H1 (cell line): ENCODE data around the gene NOLC1. TPM values are rescaled to one million over a fixed set of nuclear protein-coding genes. Genes with fewer than 3 reads are reported as not detected.

Experiments used
- BCL11A ChIP-seq, 2 experiments: IDR thresholded peaks; one replicate each; pipeline ENCODE4 v1.6.1; 2011; ENCODE audit warnings: low read depth in 2 of 2, low read length in 2 of 2, mild to moderate bottlenecking in 2 of 2
- KDM4A ChIP-seq: IDR thresholded peaks from one replicate; pipeline ENCODE4 v1.7.1; 2012; ENCODE audit warnings: low read depth, mild to moderate bottlenecking, moderate library complexity, low read length, inconsistent platforms; ENCODE audit not compliant: severe bottlenecking
- SP1 ChIP-seq: IDR thresholded peaks from 2 replicates; pipeline ENCODE4 v1.6.1; 2011; ENCODE audit warnings: low read depth, low read length
- SUZ12 ChIP-seq: fragments of 200-600 bp; sonication (generic); IDR thresholded peaks from 2 replicates; pipeline ENCODE4 v1.6.1; 2012; ENCODE audit warnings: mild to moderate bottlenecking, inconsistent platforms, low read length, moderate library complexity, mixed read lengths
- polyA plus RNA-seq, 7 experiments: library from polyadenylated mRNA; depleted of rRNA in 3 of 7; stranded (reverse) in 5 of 7; unstranded in 2 of 7; fragments of >200 nt in 5 of 7; fragments of 200-250 nt in 2 of 7; gene quantifications; 1 replicate in 5 of 7; 2 replicates in 1 of 7; 4 replicates in 1 of 7; pipeline versions ENCODE4 v1.2.1 to v1.2.3, GENCODE V29; 2011 to 2013; ENCODE audit warnings: missing spikeins in 2 of 7, mixed read lengths in 2 of 7
- total RNA-seq: library from RNA; stranded (reverse); fragmentation: NEBNext Ultra II Directional; extraction: Animal tissue kit (Norgen Biotek cat#: 25700); gene quantifications from 2 replicates; pipeline ENCODE4 v1.2.1, GENCODE V29; 2021

NOLC1 gene
- total and polyA plus RNA-seq, 2 of the 8 experiments (the other 6 are each of a cell fraction or from before 2014, with no cell fraction given), result 86.3 to 191 TPM

DNA sequence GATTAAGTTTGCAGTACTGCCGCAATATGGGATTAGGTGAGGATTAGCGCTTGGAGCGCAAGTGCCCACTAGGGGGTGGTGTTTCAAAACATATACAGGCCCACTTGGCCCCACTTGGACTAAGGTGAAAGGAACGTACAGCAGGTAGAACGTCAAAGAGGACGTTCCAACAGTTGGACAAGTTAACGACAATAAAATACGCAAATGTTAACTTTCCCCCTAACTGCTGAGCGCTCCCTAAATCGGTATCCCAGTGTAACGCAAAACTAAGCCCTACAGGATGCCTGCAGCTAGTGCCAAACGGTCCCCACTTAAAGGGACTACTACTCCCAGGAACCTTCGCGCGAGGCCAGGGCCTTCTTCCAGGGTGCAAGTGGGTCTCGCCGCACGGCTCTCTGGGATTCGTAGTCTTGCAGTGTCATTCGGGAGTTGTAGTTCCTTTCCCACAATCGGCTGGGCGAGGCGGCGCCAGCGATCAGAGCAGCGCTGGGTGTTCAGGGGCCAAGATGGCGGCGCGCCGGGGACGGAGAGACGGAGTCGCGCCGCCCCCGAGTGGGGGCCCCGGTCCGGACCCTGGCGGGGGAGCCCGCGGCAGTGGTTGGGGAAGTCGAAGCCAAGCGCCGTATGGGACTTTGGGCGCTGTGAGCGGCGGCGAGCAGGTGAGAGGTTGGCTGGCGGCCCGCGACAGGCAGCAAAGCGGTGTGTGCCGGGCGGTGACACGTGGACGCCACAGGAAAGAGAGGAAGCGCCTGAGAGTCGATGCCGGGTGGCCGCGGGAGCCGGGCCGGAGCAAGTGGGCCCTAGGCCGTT, 19.4 kb upstream of the NOLC1 start, which contains the start of gene PPRC1 (continued):
- TF ChIP-seq KDM4A (peak; percentile 60), BCL11A (IDR thresholded peaks at IDR 0.05; ENCODE audit: low read depth in 2 of 2, low read length in 2 of 2) (no peak), SUZ12 (no peak), SP1 (peak; percentile 24; the same call in 1 of the 2 replicates)
